ENCODE measurements around the gene DLGAP1. TPM values are rescaled to one million over a fixed set of nuclear protein-coding genes. Genes with fewer than 3 reads are reported as not detected.

The DLGAP1 gene
- total and polyA plus RNA-seq, 10 of the 15 experiments (the other 5 are each of a cell fraction or from before 2014, with no cell fraction given): 0.23 to 27.6 (median 1.9) TPM

DNA sequence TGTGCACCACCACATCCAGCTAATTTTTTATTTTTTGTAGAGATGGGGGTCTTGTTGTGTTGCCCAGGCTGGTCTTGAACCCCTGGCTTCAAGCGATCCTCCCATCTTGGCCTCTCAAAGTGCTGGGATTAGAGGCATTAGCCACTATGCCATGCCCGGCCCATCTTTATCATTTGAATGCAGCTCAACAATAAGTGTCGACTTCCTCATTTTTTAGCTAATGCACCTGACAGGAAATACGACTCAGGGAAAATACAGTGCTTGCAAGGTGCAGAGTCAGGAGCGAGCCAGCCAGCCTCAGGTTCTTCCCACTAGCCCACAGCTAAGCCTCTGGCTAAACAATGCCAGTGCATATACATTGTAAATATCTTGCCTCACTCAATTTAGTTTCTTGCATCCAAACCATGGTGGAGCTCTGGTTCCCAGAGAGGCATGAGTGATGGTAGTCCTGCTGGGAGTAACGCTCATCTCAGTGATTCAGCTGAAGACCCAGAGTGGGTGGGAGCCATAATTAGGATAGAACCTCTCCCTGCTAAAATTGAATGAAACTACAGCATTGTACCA lies 870.1 kb downstream of the DLGAP1 start:
- RAD21 ChIA-PET (ENCODE audit: unreplicated experiment): interaction anchor here (0.9 to 3.2 kb wide), 25 partner anchors 10 to 335 kb away, joined by 3 to 36 read pairs (median 6); no protein-coding TSS in a partner anchor
- peak; percentile 54 for FAIRE-seq
- in situ Hi-C loops (cut with MboI) (no loop called here), intact Hi-C loops (cut with micrococcal nuclease; ENCODE audit: unreplicated experiment) (loop anchor here (5.0 kb wide), 2 partner anchors 183 to 203 kb away; no protein-coding TSS in a partner anchor)
- ATAC-seq: no peak
- CTCF ChIA-PET: interaction anchor here (0.5 to 4.3 kb wide), 56 partner anchors 10 to 333 kb away, joined by 3 to 79 read pairs (median 5); no protein-coding TSS in a partner anchor
- Histone ChIP-seq H4K20me1 (ENCODE audit: control insufficient read depth, insufficient read depth) (no peaks in the 10 kb centered on the region), H2AFZ (ENCODE audit: control insufficient read depth, low read depth, low read length) (no peak overlapping the region; the same call in 1 of the 2 replicates), H3K27me3 (replicated peaks in 1 of 2; ENCODE audit: control insufficient read depth in 2 of 2, insufficient read depth in 2 of 2, low read length in 1 of 2) (no peaks in the 10 kb centered on the region), H3K4me2 (ENCODE audit: control insufficient read depth, insufficient read depth) (no peak overlapping the region), H3K79me2 (ENCODE audit: control insufficient read depth, insufficient read depth, low read length) (no peaks in the 10 kb centered on the region), H3K9ac (ENCODE audit: control insufficient read depth, insufficient read depth, low read length) (no peak overlapping the region), H3K9me3 (replicated peaks; ENCODE audit: control insufficient read depth, insufficient read depth, low read length) (peaks cover 3% of the 10 kb centered on the region; the same call in 2 of the 3 replicates), H3K27ac (ENCODE audit: control insufficient read depth, insufficient read depth) (no peak overlapping the region), H3K4me3 (no peak overlapping the region), H3K36me3 (ENCODE audit: control insufficient read depth in 2 of 2, insufficient read depth in 2 of 2, low read length in 1 of 2) (no peaks in the 10 kb centered on the region; a peak in 1 of 4 replicates), H3K4me1 (ENCODE audit: control insufficient read depth, insufficient read depth, low read length) (peaks cover 30% of the 10 kb centered on the region)
- SMC1A ChIA-PET (ENCODE audit: uncharacterized antibody, unreplicated experiment): interaction anchor here (0.8 to 4.1 kb wide), 42 partner anchors 7 to 1474 kb away, joined by 3 to 52 read pairs (median 5); no protein-coding TSS in a partner anchor
- 0 out of 2 replicates have a peak, but pooled peaks have one; percentile 24 for TF ChIP-seq IKZF1 (conservative IDR thresholded peaks at IDR 0.05)
- TF ChIP-seq CBFB (IDR thresholded peaks at IDR 0.05; ENCODE audit: low read depth): no peak
- 0 out of 2 replicates have a peak, but pooled peaks have one; percentile 23 for TF ChIP-seq ZNF687 (IDR thresholded peaks at IDR 0.05)
- TF ChIP-seq SPI1 (IDR thresholded peaks at IDR 0.05; ENCODE audit: borderline replicate concordance, insufficient read depth, low read depth, low read length): peak; percentile 85; the same call in 1 of the 2 replicates
- peak; percentile 35 to 38; a peak in 1 of 4 replicates for TF ChIP-seq BHLHE40 (IDR thresholded peaks at IDR 0.05; ENCODE audit: borderline replicate concordance in 1 of 2, low read depth in 2 of 2, low read length in 1 of 2)
- TF ChIP-seq HDGF (IDR thresholded peaks at IDR 0.05): 0 out of 2 replicates have a peak, but pooled peaks have one; percentile 18
- no peak for TF ChIP-seq MEF2A (IDR thresholded peaks at IDR 0.05; ENCODE audit: insufficient read depth, low read depth, low read length)
- POLR2A ChIA-PET: interaction anchor here (0.6 to 3.3 kb wide), 7 partner anchors 17 to 137 kb away, joined by 3 to 16 read pairs (median 5); no protein-coding TSS in a partner anchor
- 25% methylated on average over 6 of the region's 6 CpGs for WGBS (ENCODE audit: insufficient coverage, insufficient replicate concordance, low lambda C conversion rate, missing lambda C conversion rate)
- no peak for DNase-seq (ENCODE audit: low read depth, low spot score)
- no TSS peak for BruUV-seq (replicated peaks)
